Fibroblast of villous mesenchyme (primary cell): Measurements from ENCODE around the gene CCDC33. TPM values are rescaled to one million over a fixed set of nuclear protein-coding genes. Genes with fewer than 3 reads are reported as not detected.

Source experiments
- DNase-seq: peaks from one replicate; pipeline ENCODE4 v3.0.0-alpha.2; 2010; ENCODE audit warnings: low read depth
- H3K4me3 ChIP-seq: 2 replicates; pipeline ENCODE4 v1.5.1; 2011; ENCODE audit warnings: low read depth, mild to moderate bottlenecking, low read length
- CTCF ChIP-seq: IDR thresholded peaks from 2 replicates; pipeline ENCODE4 v1.5.1; 2012; ENCODE audit warnings: low read depth, mild to moderate bottlenecking, low read length; ENCODE audit not compliant: insufficient read depth
- total RNA-seq: library from RNA; depleted of rRNA; stranded (reverse); fragments of >200 nt; gene quantifications from 2 replicates; pipeline ENCODE4 v1.2.3, GENCODE V29; 2012

Gene CCDC33
- 0.86 and 1.9 TPM in 2 replicates for total RNA-seq

- no peak within 1 kb of the TSS for H3K4me3 ChIP-seq
- TF ChIP-seq CTCF = no peak
- no peak for DNase-seq
Measured at GRCh38 chr15:74235962-74236361, at the start of gene CCDC33. Gene CCDC33, plus strand, starts transcription at chr15:74236326. Its CDS starts 394 bp downstream, at chr15:74236720.

GRCh38 chr15:74188216-74188615 is 47.9 kb upstream of the CCDC33 start:
- no peak for DNase-seq
- no peak for TF ChIP-seq CTCF

GRCh38 chr15:74191798-74192197 is 44.3 kb upstream of the CCDC33 start:
- TF ChIP-seq CTCF = no peak
- no peak overlapping the region for H3K4me3 ChIP-seq
- no peak for DNase-seq

More at GRCh38 chr15:74188216-74188615, 47.9 kb upstream of the CCDC33 start:
- no peak overlapping the region for H3K4me3 ChIP-seq

GRCh38 chr15:74192751-74193150 is 43.4 kb upstream of the CCDC33 start:
- DNase-seq = no peak
- H3K4me3 ChIP-seq = no peak overlapping the region
- TF ChIP-seq CTCF = no peak

- no peak overlapping the region for H3K4me3 ChIP-seq
- DNase-seq = peak; percentile 72
- TF ChIP-seq CTCF = no peak
Measured at GRCh38 chr15:74193299-74193718, 42.8 kb upstream of the CCDC33 start.

GRCh38 chr15:74193905-74194304 is 42.2 kb upstream of the CCDC33 start:
- H3K4me3 ChIP-seq = no peak overlapping the region
- no peak for DNase-seq
- TF ChIP-seq CTCF = no peak
